ENCODE data around the gene ARL2. TPM values are rescaled to one million over a fixed set of nuclear protein-coding genes. Genes with fewer than 3 reads are reported as not detected.

Gene ARL2
- total RNA-seq, 3 donors from 2014 or later (not counting 1 experiment from before 2014, with no cell fraction given) = 19.9 to 20.5 (median 20.2) TPM

- no peak for TF ChIP-seq CTCF (IDR thresholded peaks at IDR 0.05)
- no peak for ATAC-seq
- H3K27ac Mint-ChIP-seq = no peak overlapping the region
These were observed 37.5 kb downstream of the ARL2 start for GRCh38 chr11:65051398-65051858.

GRCh38 chr11:65053827-65054508 lies 40.0 kb downstream of the ARL2 start:
- Mint-ChIP-seq H3K4me1 (peaks cover 5 to 9% of the 10 kb centered on the region in 2 donors), H3K4me3 (no peak overlapping the region), H3K27ac (peak overlapping the region in 1 of 2 donors; percentile 72), H3K9me3 (no peaks in the 10 kb centered on the region), H3K36me3 (no peaks in the 10 kb centered on the region), H3K27me3 (ENCODE audit: low read depth in 2 of 2) (peaks cover 0 to 6% of the 10 kb centered on the region in 2 donors)
- peak in 1 of 2 donors; percentile 71 for DNase-seq
- peak in 1 of 3 donors; percentile 24 for ATAC-seq
- H3K4me3 ChIP-seq (ENCODE audit: low read length) = no peak overlapping the region
- no peak overlapping the region for H3K27ac ChIP-seq (ENCODE audit: low read length)
- H3K4me1 ChIP-seq (ENCODE audit: control insufficient read depth, insufficient read depth, low read length) = peaks cover 11% of the 10 kb centered on the region
- no peaks in the 10 kb centered on the region for H3K36me3 ChIP-seq (ENCODE audit: control insufficient read depth, insufficient read depth, low read length)
- intact Hi-C loops (cut with micrococcal nuclease) = no loop called here
- no peaks in the 10 kb centered on the region for H3K27me3 ChIP-seq (ENCODE audit: control insufficient read depth, insufficient read depth, low read length)
- TF ChIP-seq CTCF (IDR thresholded peaks at IDR 0.05) = no peak
- 10% methylated on average over 8 of the region's 8 CpGs for WGBS (ENCODE audit: insufficient coverage)
- H3K9me3 ChIP-seq (ENCODE audit: control insufficient read depth, insufficient read depth, low read length) = no peaks in the 10 kb centered on the region

More at GRCh38 chr11:65051398-65051858, 37.5 kb downstream of the ARL2 start:
- H3K36me3 Mint-ChIP-seq = no peaks in the 10 kb centered on the region
- WGBS (ENCODE audit: insufficient coverage) = 78% methylated on average over 9 of the region's 9 CpGs
- Histone ChIP-seq H3K36me3 (ENCODE audit: control insufficient read depth, insufficient read depth, low read length) (no peaks in the 10 kb centered on the region), H3K27me3 (ENCODE audit: control insufficient read depth, insufficient read depth, low read length) (no peaks in the 10 kb centered on the region), H3K27ac (ENCODE audit: low read length) (no peak overlapping the region), H3K4me1 (ENCODE audit: control insufficient read depth, insufficient read depth, low read length) (peaks cover 30% of the 10 kb centered on the region), H3K9me3 (ENCODE audit: control insufficient read depth, insufficient read depth, low read length) (no peaks in the 10 kb centered on the region), H3K4me3 (ENCODE audit: low read length) (no peak overlapping the region)
- peaks cover 0 to 6% of the 10 kb centered on the region in 2 donors for H3K27me3 Mint-ChIP-seq (ENCODE audit: low read depth in 2 of 2)
- intact Hi-C loops (cut with micrococcal nuclease) = no loop called here
- DNase-seq = no peak
- H3K4me1 Mint-ChIP-seq = peaks cover 16 to 24% of the 10 kb centered on the region in 2 donors
- no peak overlapping the region for H3K4me3 Mint-ChIP-seq
- H3K9me3 Mint-ChIP-seq = no peaks in the 10 kb centered on the region

- no peak overlapping the region for H3K4me3 ChIP-seq (ENCODE audit: low read length)
- Mint-ChIP-seq H3K27me3 (ENCODE audit: low read depth in 2 of 2) (peaks cover 0 to 6% of the 10 kb centered on the region in 2 donors), H3K4me3 (no peak overlapping the region), H3K9me3 (no peaks in the 10 kb centered on the region), H3K36me3 (no peaks in the 10 kb centered on the region), H3K27ac (no peak overlapping the region), H3K4me1 (peaks cover 5 to 9% of the 10 kb centered on the region in 2 donors)
- no peaks in the 10 kb centered on the region for H3K36me3 ChIP-seq (ENCODE audit: control insufficient read depth, insufficient read depth, low read length)
- no peaks in the 10 kb centered on the region for H3K9me3 ChIP-seq (ENCODE audit: control insufficient read depth, insufficient read depth, low read length)
- intact Hi-C loops (cut with micrococcal nuclease) = no loop called here
- peaks cover 11% of the 10 kb centered on the region for H3K4me1 ChIP-seq (ENCODE audit: control insufficient read depth, insufficient read depth, low read length)
- no CpG with 5 or more reads among the region's 1 CpG for WGBS (ENCODE audit: insufficient coverage)
- no peaks in the 10 kb centered on the region for H3K27me3 ChIP-seq (ENCODE audit: control insufficient read depth, insufficient read depth, low read length)
- TF ChIP-seq CTCF (IDR thresholded peaks at IDR 0.05) = no peak
- DNase-seq = no peak
- no peak overlapping the region for H3K27ac ChIP-seq (ENCODE audit: low read length)
- ATAC-seq = no peak
These were observed 41.6 kb downstream of the ARL2 start for GRCh38 chr11:65055538-65055937.

Measured in natural killer cell (primary cell).